Inflammatory macrophage treated with lipopolysaccharide for 1 hour (primary cell): ENCODE measurements around the gene NUP210L.

Experiments used
- DNase-seq, 2 donors: peaks; one replicate each; pipeline ENCODE4 v3.0.0-alpha.2; 2020 to 2022

The NUP210L gene

DNA sequence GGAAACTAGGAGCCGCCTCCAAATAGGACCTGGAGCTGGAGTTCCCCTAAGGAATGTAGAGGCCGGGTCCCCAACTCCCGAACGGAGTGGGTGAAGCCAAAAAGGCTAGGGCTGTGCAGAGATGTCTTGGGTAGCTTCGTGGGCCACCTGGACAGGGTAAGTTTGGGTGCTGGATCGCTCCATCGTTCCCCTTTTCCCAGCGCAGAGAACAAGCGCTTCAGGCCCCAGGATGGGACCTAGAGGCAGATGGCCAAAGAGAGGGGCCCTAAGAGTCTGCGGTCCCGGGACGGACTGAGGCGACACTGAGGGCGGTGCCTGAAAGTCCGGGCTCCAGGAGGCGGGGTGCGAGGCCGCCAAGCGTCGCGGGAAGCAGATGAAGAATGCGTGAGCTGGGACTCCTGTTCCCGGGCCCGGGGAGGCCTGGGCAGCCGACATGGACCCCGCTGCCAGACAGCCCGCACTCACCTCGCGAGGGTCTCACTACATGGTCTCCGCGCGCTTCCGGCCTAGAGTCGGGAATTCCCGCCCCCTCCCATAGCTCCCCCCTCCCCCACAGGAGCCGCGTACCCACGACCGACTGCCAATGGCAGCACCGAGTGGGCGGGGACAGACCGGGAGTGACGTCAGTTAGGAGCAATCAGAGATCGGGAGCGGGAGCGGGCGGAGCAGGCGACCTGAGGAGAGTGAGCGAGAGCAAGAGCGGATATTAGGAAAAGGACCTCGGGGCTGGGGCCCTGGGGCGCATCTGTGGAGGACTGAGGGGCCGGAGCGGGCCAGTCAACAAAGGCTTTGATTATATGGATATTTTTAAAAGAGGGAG lies 191.6 kb downstream of the NUP210L start, which contains the start of gene SLC39A1:
SLC39A1 (minus strand) TSS at position 508 of the 820 bp plus-strand sequence. CDS start 822 bp downstream, outside the sequence.
- peak; percentile 95 to 98 for DNase-seq

DNA sequence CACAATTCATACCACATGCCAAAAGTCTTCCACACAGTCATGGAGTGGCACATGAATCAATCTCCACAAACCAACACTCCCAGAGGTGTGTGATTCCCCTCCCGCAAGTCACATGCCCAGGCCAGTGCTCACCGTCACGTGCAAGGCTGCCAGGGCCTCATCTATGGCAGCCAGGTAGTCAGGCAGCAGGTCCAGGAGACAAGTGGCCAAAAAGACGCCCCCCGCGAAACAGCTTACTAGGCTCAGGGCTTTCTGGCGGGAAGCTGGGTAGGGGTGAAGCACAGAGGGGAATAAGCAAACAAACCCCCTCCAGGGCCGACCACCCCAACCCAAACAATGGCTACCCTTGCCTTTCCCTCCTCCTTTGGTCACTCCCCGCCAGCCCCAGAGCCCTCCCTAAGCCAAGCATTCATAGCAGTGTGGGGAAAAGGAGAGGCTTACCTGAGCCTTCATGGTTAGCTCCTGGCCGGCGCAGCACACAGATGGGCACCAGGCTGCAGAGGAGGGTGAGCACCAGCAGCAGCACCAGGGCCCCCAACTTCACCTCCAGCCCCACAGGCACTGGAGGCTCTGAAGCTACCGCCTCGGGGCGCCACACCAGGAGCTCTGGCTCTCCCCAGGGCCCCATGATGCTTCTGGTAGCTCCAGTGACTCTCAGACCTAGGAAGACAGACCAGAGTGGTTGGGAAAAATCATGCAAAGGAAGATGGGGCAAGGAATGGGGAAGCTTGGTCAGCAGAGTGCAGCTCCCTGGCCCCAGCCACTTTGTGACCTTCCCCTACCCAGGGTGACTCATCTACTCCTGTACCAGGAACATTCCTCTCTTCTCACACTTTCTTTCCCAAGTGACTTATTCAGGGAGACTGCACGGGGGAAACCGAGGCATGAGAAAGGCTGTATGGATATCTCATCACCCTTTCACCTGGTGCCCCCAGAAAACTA lies 192.5 kb downstream of the NUP210L start:
- DNase-seq = peak; percentile 71 to 74

DNA sequence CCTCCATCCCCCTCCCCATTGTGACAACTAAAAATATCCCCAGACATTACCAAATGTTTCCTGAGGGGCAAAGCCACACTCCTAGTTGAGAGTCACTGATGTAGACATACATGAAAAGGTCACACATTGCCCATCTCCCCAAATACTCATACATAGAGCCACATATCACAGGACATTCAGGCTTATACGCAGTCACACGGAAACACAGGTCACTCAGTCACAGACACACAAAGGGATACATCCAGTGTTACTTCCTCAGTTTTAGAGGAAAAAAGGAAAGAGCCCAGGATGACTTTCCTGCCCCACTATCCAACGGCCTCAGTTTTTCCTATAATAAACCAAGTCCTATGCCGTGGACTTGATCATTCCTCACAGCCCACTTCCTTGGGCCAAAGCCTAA lies 193.5 kb downstream of the NUP210L start:
- no peak for DNase-seq

DNA sequence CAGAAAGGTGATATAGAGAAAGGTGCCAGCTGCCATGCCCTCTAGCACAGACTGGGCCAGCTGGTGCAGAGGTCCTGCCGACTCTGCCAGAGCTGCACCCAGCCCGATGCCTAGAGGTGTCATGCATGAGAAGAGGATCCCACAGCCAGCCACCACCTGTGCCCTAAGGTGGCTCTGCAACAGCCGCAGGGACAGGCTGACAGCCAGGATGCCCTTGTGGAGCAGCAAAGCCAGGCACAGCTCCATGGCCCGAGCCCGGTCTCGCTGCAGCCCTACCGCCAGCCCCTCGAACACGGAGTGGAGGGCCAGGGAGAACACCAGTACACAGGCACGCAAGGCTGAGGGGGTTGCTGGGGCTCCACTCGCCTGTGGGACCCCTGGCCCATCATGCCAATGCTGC lies 194.7 kb downstream of the NUP210L start:
- DNase-seq = no peak

DNA sequence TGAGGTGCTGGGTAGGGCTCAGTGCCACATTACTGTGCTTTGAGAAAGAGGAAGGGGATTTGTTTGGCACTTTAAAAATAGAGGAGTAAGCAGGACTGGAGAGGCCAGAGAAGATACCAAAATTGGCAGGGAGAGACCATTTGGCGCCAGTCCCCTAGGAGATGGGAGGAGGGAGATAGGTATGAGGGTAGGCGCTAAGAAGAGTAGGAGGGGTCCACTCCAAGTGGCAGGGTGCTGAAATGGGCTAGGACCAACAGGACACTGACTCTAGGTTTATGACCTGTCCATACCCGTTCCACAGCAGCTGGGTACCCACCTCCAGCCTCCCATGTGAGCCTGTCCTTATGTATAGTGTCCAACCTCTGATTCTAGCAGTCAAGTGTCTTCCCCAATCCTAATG lies 195.4 kb downstream of the NUP210L start:
- DNase-seq = no peak

DNA sequence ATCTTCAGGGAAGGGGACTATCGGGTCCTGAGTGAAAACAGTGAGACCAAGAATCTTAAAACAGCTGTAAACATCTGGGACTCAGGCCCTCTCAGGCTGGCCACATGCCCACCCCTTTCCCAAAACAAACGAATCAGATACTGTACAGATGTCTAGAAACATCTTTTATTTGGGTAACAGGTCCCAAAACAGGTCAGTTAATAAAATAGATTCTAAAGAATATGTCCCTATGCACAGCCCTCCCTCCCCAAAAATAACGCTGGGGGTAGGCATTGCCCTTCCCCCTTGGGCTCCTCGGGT lies 196.0 kb downstream of the NUP210L start:
- no peak for DNase-seq

DNA sequence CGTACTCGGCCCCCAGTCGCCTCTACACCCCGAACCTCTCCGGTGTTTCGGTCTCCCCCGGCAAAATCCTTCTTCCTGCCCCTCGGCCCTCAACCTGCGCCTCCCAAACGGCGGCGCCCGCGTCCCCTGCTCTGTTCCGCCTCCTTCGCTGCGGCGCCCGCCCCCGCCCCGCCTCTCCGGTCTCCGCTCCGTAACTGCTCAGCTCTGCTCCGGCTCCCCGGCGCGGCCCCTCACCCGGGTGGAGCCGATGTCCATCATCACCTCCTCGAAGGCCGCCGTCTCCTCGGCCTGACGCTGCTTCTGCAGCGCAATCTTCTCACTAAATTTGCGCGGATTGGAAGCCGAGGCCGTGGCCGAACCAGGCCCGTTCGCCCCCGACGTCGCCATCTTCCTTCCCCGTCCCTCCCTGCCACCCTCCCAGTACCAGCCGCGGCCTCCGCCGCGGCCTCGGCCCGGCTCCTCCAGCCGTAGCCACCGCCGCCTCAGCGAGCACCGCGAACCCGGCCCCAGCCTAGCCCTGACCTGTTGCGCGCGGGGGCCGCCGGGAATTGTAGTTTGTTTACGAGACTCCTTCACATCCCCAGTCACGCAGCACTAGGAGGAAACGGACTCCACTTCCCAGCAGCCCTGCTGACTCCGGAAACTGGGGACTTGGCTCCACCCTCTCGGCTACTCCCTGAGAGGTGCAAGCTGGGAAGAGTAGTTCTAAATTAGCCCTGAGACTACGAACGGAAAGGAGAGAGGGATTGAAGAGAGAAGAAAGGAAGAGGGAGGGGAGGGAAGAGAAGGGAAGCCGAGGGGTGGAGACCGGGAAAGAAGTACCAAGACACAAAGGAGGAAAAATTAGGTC lies 196.5 kb downstream of the NUP210L start, which contains the start of gene CRTC2:
CRTC2 (minus strand) TSS at position 502 of the 850 bp plus-strand sequence; CDS start at position 387, 115 bp downstream.
- peak; percentile 97 to 98 for DNase-seq

DNA sequence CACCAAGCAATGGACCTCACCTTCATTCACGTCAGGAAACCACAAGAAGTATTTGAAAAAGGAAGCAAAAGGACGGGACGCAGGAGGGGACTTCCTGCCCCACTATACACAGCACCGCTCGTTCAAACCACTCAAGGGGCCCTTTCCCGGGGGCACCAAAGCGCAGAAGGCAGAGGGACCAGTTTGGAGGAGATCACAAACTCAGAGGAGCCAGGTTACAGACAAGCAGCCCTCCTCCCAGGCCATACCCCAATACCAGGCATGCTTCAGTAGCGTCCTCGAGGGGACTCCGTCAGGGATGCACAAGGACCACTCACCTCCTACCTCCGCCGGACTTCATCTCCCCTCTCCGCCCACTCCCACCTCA lies 197.1 kb downstream of the NUP210L start:
- peak; percentile 12 to 28 for DNase-seq

DNA sequence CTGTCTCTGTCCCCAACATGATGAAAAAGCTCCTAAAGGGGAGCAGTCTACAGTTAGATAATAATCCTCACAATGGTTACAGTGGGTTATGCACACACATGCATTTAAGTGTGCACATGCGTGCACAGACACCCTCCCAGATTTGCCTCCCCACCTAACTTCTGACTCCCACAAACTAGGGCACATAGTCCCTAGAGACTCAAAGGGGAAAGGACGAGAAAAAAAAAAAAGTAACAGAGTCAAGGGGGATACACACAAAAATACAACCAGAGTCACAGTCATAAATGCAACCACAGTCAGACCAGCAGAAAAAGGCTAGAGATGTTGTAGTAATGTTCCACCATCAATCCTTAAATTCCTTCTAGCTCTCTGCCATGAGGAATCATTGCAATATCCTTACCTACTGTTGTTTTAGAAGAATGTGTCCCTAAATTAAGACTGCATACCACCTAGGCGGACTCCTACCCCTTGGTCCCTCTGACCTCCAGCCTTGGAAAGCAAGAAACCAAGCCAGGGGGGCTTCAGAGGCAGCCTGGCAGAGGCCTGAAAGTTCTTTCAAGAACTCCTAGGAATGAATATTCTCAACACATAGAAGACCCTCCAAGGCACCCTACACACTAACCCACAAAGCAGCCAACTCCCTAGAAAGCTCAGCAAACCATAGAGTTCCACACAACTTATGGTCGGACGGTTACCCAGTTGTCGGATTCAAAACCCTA lies 197.7 kb downstream of the NUP210L start:
- no peak for DNase-seq

DNA sequence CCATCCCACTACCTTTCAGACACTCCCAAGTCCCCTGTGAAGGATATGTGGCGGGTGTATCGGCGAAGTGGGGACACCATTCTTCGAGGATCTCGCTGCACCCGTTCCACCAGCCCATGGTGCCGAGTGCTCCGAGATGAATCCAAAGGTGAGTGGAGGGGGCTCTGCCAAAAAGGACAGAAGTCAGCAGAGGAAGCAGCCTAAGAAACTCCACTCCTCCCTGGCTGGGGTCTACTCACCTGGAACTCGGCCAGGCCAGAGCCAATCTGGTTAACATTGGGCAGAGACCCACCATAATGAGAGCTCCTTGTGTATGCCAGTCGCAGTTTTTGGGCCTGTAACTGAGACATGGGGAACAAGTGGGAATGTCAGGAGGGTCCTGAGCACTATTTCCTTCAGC lies 200.0 kb downstream of the NUP210L start:
- no peak for DNase-seq

DNA sequence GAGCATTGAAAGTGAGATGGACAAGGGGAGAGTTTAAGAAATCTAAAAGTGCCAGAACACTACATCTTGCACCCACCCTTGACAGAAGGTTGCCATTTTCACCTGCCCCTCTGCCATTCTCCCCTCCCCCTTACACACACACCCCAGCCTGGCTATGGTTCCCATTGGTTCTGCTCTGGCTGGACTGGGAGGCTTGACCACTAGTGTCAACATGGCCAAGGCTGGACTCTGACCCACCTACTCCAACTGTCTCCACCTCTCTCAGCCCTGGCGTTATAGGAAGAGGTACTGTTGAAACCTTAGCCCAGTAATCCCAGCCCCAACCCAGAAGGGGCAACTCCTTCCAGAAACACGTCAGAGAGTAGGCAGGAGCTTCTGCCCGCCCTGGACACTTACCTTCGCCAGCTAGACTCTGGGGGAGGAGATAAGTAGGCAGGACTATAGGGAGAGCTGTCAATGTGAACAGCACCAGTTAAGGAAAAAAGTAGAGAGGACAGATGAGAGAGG lies 201.0 kb downstream of the NUP210L start:
- DNase-seq = no peak

DNA sequence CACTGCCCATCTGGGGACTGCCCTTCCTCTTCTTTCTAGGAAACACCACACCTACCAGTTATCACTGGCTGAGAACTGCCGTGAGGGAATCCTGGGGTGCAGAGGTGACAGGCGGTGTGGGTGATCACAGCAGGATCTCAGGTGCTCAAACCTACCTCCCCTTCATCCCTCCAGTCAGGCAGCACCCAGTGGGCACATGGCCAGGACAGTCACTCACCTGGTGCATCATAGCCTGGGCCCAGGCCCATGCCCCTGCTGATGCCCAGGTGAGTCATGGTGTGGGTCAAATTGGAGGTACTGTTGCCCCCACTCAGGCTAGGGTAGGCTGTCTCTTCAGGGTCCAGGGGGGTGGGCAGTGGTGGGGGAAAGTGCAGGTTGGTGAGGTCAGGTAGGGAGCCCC lies 203.1 kb downstream of the NUP210L start:
- no peak for DNase-seq

DNA sequence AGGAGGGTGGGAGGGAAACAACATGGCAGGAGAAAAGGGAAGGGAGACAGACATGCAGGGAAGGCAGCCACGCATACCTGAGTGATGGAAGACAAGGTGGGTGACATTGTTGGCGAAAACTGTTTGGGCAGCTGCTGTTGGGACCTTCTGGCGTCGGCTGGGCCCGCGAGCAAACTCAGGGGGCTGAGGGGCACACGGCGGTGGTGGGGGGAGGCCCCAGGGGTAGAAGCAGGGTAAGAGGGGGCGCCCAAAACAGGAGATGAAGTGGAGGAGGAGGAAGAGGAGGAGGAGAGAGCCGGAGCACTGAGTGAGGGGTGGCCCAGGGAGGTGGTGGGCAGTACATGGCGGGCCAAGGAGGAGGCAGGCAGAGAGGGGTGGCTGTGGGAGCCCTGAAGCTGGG lies 203.7 kb downstream of the NUP210L start:
- DNase-seq = no peak

DNA sequence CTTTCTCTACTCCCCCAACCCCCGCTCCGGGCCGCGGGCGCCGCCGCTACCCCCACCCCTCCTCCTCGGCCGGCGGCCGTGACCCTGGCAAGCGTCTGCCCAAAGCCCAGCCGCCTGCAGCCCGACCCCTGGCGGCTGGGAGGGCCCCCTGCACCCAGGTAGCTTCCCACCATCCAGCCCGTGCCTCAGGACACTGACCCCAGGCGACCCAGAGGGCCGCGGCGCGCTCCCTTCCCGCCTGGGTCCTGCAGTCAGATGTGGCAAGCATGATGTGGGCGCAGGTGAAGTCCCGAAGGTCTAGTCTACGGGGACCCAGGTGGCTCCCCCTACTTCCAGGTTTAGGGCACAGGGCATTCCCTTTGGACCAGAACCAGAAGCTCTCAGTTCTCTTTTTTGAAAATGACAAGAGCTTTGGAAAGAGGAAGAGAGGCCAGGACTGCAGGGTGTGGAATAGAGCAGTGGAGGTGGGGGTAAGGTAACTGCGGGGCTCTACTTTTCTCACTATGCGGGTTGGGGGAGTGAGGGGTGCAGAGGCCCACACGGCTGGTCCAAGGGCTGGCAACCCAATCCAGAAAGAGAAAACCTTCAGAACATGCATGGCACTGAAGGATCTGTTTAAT lies 208.1 kb downstream of the NUP210L start, which contains the start of gene DENND4B:
DENND4B (minus strand) TSS at position 97 of the 620 bp plus-strand sequence. CDS start 2,344 bp downstream, outside the sequence.
- DNase-seq = peak; percentile 71 to 85

DNA sequence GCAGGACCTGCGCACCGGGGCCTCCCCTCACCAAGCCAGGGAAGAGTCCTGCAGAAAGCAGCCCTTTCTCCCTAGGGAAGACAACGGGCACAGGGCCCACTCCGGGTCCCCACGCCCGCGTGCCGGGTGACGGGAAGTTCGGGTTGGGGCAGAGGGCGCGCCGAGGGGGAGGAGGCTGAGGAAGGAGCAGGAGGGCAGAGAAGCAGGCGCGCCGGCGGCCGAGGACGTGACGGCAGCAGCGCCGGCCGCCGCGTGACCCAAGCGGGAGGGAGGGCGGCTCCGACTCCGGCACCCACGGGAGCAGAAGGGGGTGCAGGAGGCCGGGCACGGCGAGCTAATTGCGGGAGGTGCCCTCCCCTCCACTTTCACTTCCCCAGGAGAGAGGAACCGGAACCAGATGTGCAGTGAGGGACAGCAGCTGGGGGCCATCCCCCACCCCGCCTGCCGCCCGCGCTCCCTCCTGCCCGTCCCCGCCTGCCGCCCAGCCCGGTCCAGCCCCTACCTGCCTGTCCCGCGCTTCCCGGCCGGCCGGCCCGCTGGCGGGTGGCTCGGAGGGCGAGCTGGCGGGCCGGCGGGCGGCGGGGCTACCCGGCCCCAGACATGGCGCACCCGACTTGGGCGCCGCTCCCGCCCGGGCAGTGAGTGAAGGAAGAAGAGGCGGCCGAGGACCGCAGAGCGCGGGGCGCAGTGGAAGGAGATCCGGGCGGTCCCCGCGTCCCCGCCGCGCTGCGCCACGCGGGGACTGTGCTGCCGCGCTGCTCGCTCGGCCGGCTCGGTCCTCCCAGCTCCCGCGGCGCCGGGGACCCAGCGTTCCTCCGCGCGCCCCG lies 208.9 kb downstream of the NUP210L start:
- peak; percentile 92 to 97 for DNase-seq

DNA sequence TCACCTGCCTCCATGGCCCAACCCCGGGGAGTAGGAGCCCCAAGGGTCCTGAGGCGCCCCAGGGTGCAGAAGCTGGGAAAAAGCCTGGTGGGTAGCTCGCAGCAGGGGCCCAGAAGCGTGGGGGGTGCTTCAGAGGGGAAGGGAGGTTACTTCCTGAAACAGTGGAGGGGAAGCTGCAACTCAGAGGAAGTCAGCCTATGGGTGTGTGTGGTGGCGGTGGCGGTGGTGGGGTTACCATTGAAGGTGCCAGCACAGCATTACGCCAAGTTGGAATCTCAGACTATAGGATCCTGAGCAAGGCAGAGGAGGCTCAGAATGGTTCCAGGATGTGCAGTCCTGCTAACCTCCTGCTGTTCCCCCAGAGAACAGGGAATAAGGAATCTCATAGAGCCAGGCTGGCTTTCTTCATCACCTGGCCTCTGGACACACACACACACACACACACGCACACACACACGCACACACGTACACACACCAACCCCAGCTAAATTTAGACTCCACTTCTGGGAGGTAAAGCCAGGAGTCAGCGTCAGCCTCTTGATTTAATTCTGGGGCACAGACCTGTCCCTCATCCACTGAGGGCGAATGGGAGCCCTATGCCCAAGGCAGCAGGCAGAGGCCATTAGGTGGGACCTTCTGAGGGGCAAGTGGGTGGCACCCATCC lies 209.6 kb downstream of the NUP210L start:
- peak; percentile 92 to 93 for DNase-seq

DNA sequence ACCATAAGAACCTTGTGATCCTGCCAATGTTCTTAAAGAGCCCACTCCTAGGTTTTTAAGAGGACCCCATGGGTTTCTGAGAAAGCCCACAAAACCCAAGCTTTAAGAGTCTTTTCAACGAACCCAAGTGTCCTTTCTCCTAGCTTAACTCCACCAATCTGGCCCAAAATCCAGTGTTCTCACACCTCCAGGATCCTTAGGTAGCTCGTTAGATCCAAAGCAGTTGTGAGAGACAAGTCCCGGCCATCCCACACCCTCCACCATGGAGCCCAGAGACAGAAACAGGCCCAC lies 210.1 kb downstream of the NUP210L start:
- DNase-seq = no peak

DNA sequence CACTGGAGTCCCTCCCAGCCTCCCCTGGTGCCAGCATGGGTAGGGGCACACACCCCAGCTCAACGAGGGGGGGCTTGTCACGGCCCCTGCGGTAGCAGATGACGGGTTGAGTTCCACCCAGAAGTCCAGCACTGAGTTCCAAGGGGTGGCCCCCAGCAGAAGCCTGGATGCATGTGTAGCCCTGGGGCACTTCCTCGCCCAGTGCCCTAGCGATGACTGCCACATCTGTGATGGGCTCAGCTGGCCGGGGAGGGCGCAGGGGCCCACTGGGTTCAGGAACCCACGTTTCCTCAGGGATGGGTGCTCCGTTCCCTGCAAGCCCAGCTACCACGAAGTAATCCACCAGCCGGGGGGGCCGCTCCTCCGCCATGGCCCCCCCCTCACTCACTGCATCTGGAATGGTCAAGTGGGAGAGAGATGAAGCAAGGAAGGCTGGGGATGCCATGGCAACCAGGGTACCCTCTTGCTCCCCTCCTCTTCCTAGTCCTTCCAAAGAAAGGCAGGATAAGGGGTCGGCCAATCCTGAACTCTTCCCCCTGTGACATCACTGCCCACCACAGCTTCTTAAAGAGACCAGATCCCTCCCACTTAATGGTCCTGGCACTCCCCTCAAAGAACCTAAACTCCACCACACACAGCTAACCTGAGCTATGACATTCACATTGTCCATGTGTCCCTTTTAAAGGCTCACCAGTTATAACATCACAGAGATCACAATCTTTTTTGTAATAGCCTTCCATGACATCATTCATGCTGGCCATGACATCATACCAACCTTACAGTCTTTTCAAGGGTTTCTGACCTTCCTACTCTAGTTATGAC lies 210.7 kb downstream of the NUP210L start:
- peak; percentile 66 to 74 for DNase-seq
